ENCODE data around the gene THBS3.
"Not testable (repeated sequence)": the region's sequence is repeated elsewhere in the genome, so short reads cannot be mapped to it uniquely, and the experiment has no call there.

- TF ChIP-seq FOXP4 (CRISPR knock-in tag; IDR thresholded peaks at IDR 0.05); CTCF (CRISPR knock-in tag; IDR thresholded peaks at IDR 0.05); POLR2A (IDR thresholded peaks at IDR 0.05; ENCODE audit: insufficient read depth in 1 of 2, low read depth in 2 of 2, low read length in 2 of 2); PHF20 (CRISPR knock-in tag; IDR thresholded peaks at IDR 0.05): not testable (repeated sequence)
Measured at GRCh38 chr1:155164625-155165024, 43.1 kb downstream of the THBS3 start.
